HepG2 (cell line): ENCODE results near the gene RPL27A. TPM values are rescaled to one million over a fixed set of nuclear protein-coding genes. Genes with fewer than 3 reads are reported as not detected.

Source experiments
- ATM ChIP-seq: fragments of 450-650 bp; IDR thresholded peaks from 2 replicates; pipeline ENCODE4 v1.7.1; 2017; ENCODE audit warnings: mild to moderate bottlenecking, borderline replicate concordance
- CCAR2 ChIP-seq: fragments of 200-400 bp; formaldehyde crosslinking; optimal IDR thresholded peaks from 2 replicates; pipeline ENCODE3; 2018; ENCODE audit warnings: low read depth, mild to moderate bottlenecking, low read length, moderate library complexity
- HNRNPL ChIP-seq: fragments of 200-400 bp; formaldehyde crosslinking; IDR thresholded peaks from 2 replicates; pipeline ENCODE4 v1.6.1; 2017; ENCODE audit warnings: mild to moderate bottlenecking, low read depth, low read length
- NFKB2 ChIP-seq: sonication (generic); formaldehyde crosslinking; IDR thresholded peaks from 2 replicates; pipeline ENCODE4 v1.4.0; 2020; ENCODE audit warnings: missing genetic modification reagents, borderline replicate concordance
- NKX3-1 ChIP-seq: sonication (generic); formaldehyde crosslinking; IDR thresholded peaks from 2 replicates; pipeline ENCODE4 v1.5.0; 2020; ENCODE audit warnings: missing genetic modification reagents
- RXRA ChIP-seq: sonication (generic); formaldehyde crosslinking; IDR thresholded peaks from 2 replicates; pipeline ENCODE4 v1.5.1; 2020; ENCODE audit warnings: missing genetic modification reagents
- TGIF2 ChIP-seq: IDR thresholded peaks from 2 replicates; pipeline ENCODE4 v1.6.1; 2016; ENCODE audit warnings: control low read depth, missing compliant biosample characterization
- TOE1 ChIP-seq: sonication (generic); formaldehyde crosslinking; IDR thresholded peaks from 2 replicates; pipeline ENCODE4 v1.4.0; 2020; ENCODE audit warnings: mild to moderate bottlenecking, missing genetic modification reagents
- YY1 ChIP-seq: IDR thresholded peaks from 2 replicates; pipeline ENCODE4 v1.6.1; 2011; ENCODE audit warnings: low read length, low read depth, moderate library complexity, mild to moderate bottlenecking; ENCODE audit not compliant: insufficient read depth, insufficient replicate concordance
- ZBTB20 ChIP-seq: sonication (generic); formaldehyde crosslinking; IDR thresholded peaks from 2 replicates; pipeline ENCODE4 v1.8.1; 2023; ENCODE audit warnings: missing genetic modification reagents, low read depth, mild to moderate bottlenecking, borderline replicate concordance
- ZNF253 ChIP-seq: sonication (generic); formaldehyde crosslinking; IDR thresholded peaks from 2 replicates; pipeline ENCODE4 v1.8.0; 2022; ENCODE audit warnings: mild to moderate bottlenecking, missing genetic modification reagents, borderline replicate concordance
- ZNF557 ChIP-seq: sonication (generic); formaldehyde crosslinking; IDR thresholded peaks from 2 replicates; pipeline ENCODE4 v1.4.0; 2020; ENCODE audit warnings: missing genetic modification reagents
- ZNF629 ChIP-seq: sonication (generic); formaldehyde crosslinking; conservative IDR thresholded peaks from 2 replicates; pipeline ENCODE4 v1.5.0; 2020; ENCODE audit warnings: missing genetic modification reagents
- polyA plus RNA-seq, 8 experiments: library from polyadenylated mRNA; depleted of rRNA in 3 of 8; stranded (reverse) in 7 of 8; unstranded in 1 of 8; fragments of >200 nt; fragmentation: Illumina TruSeq in 4 of 8; extraction: Trizol in 4 of 8; gene quantifications; 2 replicates each; pipeline versions ENCODE4 v1.2.1 to v1.2.3, GENCODE V29; 2011 to 2016; ENCODE audit warnings: low read depth in 4 of 8, missing spikeins in 1 of 8, mixed read lengths in 1 of 8; ENCODE audit not compliant: insufficient read depth in 1 of 8
- total RNA-seq, 5 experiments: library from RNA; depleted of rRNA; stranded (reverse); fragments of >200 nt; fragmentation: Illumina TruSeq; extraction: Trizol; gene quantifications; 2 replicates each; pipeline ENCODE4 v1.2.3, GENCODE V29; 2016; ENCODE audit warnings: low read depth in 1 of 5
- TF ChIP-seq, protein P1 (sequence below): sonication (generic); formaldehyde crosslinking; IDR thresholded peaks from 2 replicates; pipeline ENCODE4 v1.4.0; 2020; ENCODE audit warnings: low read depth, mild to moderate bottlenecking, missing genetic modification reagents
- TF ChIP-seq, protein P2 (sequence below): sonication (generic); formaldehyde crosslinking; IDR thresholded peaks from 2 replicates; pipeline ENCODE4 v1.8.1; 2023; ENCODE audit warnings: missing genetic modification reagents, mild to moderate bottlenecking, borderline replicate concordance
- TF ChIP-seq, protein P3 (sequence below): sonication (generic); formaldehyde crosslinking; IDR thresholded peaks from 2 replicates; pipeline ENCODE4 v1.4.0; 2020; ENCODE audit warnings: mild to moderate bottlenecking, missing genetic modification reagents
- TF ChIP-seq, protein P4 (sequence below): sonication (generic); formaldehyde crosslinking; IDR thresholded peaks from 2 replicates; pipeline ENCODE4 v1.4.0; 2020; ENCODE audit warnings: mild to moderate bottlenecking, missing genetic modification reagents

The RPL27A gene
- total and polyA plus RNA-seq, 2 of the 13 experiments (the other 11 are each of a cell fraction or from before 2014, with no cell fraction given) = 1,531 to 2,153 TPM

DNA sequence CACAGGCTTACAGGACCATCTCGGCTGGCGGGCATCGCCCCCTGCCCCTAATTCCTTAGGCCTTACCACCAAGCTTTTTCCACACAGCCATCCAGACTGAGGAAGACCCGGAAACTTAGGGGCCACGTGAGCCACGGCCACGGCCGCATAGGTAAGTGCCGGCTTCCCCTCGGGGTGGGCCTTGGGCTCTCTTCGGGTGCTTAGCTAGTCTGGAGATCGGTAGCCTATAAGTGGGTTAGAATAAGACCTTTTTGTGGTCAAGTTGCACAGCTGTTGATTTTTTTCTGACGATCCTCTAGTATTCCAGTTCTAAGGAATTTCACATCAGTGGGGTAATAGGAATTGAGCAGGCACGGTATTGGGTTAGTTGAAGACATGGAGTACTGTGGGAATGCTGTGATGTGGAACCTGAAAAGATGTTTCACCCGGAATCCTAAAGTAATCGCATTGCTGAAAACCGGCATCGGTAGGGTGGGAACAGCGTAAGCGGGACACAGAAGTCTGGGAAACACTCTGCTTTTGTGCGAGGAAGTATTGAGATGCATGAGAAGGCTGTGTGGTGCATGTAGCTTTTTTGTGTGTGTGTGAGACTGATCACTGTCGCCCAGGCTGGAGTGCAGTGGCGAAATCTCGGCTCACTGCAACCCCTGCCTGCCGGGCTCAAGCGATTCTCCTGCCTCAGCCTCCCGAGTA lies 669 bp downstream of the RPL27A start (continued):
- TF ChIP-seq, protein P1, sequence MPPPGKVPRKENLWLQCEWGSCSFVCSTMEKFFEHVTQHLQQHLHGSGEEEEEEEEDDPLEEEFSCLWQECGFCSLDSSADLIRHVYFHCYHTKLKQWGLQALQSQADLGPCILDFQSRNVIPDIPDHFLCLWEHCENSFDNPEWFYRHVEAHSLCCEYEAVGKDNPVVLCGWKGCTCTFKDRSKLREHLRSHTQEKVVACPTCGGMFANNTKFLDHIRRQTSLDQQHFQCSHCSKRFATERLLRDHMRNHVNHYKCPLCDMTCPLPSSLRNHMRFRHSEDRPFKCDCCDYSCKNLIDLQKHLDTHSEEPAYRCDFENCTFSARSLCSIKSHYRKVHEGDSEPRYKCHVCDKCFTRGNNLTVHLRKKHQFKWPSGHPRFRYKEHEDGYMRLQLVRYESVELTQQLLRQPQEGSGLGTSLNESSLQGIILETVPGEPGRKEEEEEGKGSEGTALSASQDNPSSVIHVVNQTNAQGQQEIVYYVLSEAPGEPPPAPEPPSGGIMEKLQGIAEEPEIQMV (CRISPR knock-in tag) = no peak
- TF ChIP-seq ZNF629 (CRISPR knock-in tag) (no peak), NKX3-1 (CRISPR knock-in tag) (no peak; the same call in 1 of the 2 replicates), ZNF253 (CRISPR knock-in tag) (no peak), ZNF557 (CRISPR knock-in tag) (no peak), ATM (no peak), YY1 (no peak), CCAR2 (no peak), TOE1 (CRISPR knock-in tag) (no peak), HNRNPL (no peak), NFKB2 (CRISPR knock-in tag) (no peak), ZBTB20 (CRISPR knock-in tag) (no peak), RXRA (CRISPR knock-in tag) (peak; percentile 5; the same call in 1 of the 2 replicates), TGIF2 (no peak)
- TF ChIP-seq, protein P2, sequence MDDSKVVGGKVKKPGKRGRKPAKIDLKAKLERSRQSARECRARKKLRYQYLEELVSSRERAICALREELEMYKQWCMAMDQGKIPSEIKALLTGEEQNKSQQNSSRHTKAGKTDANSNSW (CRISPR knock-in tag) = no peak; the same call in 1 of the 2 replicates
- TF ChIP-seq, protein P3, sequence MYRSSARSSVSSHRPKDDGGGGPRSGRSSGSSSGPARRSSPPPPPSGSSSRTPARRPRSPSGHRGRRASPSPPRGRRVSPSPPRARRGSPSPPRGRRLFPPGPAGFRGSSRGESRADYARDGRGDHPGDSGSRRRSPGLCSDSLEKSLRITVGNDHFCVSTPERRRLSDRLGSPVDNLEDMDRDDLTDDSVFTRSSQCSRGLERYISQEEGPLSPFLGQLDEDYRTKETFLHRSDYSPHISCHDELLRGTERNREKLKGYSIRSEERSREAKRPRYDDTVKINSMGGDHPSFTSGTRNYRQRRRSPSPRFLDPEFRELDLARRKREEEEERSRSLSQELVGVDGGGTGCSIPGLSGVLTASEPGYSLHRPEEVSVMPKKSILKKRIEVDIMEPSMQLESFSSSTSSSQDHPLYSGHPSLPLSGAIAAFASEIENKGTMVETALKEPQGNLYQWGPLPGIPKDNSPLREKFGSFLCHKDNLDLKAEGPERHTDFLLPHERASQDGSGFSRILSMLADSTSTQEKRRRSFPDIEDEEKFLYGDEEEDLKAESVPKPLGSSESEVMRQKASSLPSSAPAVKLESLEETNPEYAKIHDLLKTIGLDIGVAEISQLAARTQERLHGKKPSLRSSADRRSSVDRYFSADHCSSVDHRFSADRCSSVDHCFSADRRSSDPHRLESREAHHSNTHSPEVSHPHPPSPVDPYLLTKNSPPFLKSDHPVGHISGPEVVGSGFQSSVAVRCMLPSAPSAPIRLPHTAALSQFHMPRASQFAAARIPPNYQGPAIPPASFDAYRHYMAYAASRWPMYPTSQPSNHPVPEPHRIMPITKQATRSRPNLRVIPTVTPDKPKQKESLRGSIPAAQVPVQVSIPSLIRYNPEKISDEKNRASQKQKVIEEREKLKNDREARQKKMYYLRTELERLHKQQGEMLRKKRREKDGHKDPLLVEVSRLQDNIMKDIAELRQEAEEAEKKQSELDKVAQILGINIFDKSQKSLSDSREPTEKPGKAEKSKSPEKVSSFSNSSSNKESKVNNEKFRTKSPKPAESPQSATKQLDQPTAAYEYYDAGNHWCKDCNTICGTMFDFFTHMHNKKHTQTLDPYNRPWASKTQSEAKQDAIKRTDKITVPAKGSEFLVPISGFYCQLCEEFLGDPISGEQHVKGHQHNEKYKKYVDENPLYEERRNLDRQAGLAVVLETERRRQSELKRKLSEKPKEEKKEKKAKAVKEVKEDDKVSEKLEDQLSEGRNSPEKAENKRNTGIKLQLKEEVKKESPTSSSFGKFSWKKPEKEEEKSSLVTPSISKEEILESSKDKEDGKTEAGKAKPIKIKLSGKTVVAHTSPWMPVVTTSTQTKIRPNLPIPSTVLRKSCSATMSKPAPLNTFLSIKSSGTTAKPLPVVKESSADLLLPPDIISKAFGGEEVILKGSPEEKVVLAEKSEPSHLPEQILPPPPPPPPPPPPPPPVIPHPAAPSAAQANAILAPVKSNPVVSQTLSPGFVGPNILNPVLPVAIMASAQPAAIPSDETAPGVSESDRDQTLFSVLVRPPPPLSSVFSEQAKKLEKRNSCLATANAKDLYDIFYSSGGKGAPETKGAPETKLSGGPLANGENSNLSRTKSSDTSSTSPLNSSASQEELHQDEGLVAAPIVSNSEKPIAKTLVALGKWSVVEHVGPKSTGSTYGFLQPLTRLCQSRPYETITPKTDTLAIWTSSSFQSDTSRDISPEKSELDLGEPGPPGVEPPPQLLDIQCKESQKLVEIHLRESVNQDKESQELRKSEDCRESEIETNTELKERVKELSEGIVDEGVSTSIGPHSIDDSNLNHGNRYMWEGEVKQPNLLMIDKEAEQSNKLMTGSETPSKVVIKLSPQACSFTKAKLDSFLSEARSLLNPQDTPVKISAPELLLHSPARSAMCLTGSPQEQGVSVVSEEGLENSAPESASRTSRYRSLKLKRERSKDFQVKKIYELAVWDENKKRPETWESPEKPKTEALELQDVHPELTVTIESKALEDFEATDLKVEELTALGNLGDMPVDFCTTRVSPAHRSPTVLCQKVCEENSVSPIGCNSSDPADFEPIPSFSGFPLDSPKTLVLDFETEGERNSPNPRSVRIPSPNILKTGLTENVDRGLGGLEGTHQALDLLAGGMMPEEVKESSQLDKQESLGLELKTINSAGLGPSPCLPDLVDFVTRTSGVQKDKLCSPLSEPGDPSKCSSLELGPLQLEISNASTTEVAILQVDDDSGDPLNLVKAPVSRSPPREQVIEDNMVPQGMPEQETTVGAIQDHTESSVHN (CRISPR knock-in tag) = 0 out of 2 replicates have a peak, but pooled peaks have one; percentile 51
- TF ChIP-seq, protein P4, sequence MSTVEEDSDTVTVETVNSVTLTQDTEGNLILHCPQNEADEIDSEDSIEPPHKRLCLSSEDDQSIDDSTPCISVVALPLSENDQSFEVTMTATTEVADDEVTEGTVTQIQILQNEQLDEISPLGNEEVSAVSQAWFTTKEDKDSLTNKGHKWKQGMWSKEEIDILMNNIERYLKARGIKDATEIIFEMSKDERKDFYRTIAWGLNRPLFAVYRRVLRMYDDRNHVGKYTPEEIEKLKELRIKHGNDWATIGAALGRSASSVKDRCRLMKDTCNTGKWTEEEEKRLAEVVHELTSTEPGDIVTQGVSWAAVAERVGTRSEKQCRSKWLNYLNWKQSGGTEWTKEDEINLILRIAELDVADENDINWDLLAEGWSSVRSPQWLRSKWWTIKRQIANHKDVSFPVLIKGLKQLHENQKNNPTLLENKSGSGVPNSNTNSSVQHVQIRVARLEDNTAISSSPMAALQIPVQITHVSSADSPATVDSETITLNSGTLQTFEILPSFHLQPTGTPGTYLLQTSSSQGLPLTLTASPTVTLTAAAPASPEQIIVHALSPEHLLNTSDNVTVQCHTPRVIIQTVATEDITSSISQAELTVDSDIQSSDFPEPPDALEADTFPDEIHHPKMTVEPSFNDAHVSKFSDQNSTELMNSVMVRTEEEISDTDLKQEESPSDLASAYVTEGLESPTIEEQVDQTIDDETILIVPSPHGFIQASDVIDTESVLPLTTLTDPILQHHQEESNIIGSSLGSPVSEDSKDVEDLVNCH (CRISPR knock-in tag) = no peak
